ENCODE results near the gene HPSE2. TPM values are rescaled to one million over a fixed set of nuclear protein-coding genes. Genes with fewer than 3 reads are reported as not detected.

The HPSE2 gene
- total RNA-seq, 2 experiments from 2014 or later = not detected

DNA sequence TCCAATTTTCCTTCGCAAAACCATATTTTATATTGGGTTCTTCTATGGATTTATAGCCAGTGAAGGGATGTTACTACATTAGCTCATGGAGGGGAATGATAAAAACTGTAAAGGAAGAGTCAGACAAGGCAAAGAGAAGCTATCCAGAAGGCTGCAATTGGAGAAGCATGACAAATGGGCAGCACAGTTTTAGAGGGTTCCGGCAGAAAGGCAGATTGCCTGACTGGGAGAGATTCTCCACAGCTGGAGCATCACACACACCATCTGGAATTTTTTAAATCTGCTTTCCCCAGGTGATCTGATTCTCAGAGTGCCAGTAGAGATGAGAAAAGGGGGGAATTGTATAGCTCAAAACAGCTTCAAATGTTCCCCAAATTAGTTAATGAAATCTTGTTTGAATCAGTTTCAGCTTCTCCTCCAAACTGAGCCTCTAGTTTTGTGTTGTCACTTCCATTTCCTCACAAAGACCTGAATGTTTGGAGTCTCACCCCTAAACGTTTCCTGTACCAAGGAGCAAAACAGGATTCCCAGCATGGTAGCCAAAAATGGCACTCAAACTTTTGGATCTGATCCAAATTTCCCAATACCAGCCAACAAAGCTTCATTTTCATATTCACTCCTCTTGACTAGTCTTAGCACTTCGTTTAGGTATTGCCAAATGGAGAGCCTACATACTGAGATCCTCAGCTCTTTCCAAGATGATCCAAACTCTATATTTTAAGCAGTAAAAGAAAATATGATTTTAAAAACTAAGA is 177.5 kb downstream of the HPSE2 start:
- ATAC-seq (no peak), DNase-seq (no peak)

DNA sequence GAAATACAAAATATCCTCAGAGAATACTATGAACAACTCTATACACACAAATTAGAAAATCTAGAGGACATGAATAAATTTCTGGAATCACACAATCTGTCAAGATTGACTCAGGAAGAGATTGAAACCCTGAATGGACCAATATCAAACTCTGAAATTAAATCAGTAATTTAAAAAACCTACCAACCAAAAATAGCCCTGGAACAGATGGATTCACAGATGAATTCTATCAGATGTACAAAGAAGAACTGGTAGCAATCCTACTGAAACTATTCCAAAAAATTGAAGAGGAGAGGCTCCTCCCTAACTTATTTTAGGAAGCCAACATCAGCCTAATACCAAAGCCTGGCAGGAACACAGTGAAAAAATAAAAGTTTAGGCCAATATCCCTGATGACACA is 190.0 kb downstream of the HPSE2 start:
- no peak for ATAC-seq
- no peaks in the 10 kb centered on the region for H3K4me1 Mint-ChIP-seq (ENCODE audit: low read depth)
- no peak for DNase-seq
- no peaks in the 10 kb centered on the region for H3K27me3 Mint-ChIP-seq (ENCODE audit: low read depth)
- no peak overlapping the region for H3K27ac Mint-ChIP-seq
- no peaks in the 10 kb centered on the region for H3K9me3 Mint-ChIP-seq (ENCODE audit: insufficient read depth)
- CTCF ChIA-PET = no interaction called here
- POLR2A ChIA-PET = no interaction called here
- no peak overlapping the region for H3K4me3 Mint-ChIP-seq
- no peaks in the 10 kb centered on the region for H3K36me3 Mint-ChIP-seq (ENCODE audit: low read depth)

More for the DNA sequence above, 177.5 kb downstream of the HPSE2 start:
- no peaks in the 10 kb centered on the region for H3K36me3 Mint-ChIP-seq (ENCODE audit: low read depth)
- ChIA-PET CTCF (interaction anchor here (1.2 kb wide), 1 partner anchor 11 kb away, joined by 5 read pairs; no protein-coding TSS in a partner anchor), POLR2A (no interaction called here)
- no peak overlapping the region for H3K4me3 Mint-ChIP-seq
- no peaks in the 10 kb centered on the region for H3K27me3 Mint-ChIP-seq (ENCODE audit: low read depth)
- H3K4me1 Mint-ChIP-seq (ENCODE audit: low read depth) = no peaks in the 10 kb centered on the region
- H3K9me3 Mint-ChIP-seq (ENCODE audit: insufficient read depth) = no peaks in the 10 kb centered on the region
- H3K27ac Mint-ChIP-seq = no peak overlapping the region

DNA sequence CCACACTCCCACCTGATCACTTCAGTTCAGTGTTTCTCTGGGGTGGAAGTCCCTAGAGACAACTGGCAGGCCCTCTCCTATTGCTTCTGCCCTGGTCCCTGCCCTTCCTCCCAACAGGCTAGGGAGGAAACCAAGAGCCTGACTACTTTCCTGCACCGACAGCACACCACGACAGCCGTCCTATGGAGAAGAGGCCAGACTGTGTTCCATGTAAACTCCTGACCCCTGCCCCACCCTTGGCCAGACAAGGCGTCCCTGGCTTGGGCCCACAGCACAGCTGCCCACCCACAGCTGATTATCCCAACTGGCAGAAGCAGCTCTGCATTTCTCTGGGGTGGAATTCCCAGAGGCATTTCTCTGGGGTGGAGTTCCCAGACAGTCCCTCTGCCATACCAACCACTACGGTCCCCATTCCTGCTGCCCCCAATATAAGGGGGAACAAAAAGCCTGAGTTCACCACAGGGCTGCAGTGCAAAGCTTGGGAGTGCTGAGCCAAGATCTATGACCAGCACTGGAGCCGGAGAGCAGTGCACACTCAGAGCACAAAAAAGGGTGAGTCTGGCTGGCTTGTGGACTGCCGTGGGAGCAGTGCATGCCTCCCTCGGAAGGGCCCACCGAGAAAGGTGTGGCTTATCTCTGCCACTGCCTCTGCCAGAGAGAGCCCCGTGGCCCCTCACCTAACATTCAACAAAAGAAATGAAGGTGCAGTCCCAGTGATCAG is 193.4 kb downstream of the HPSE2 start:
- Mint-ChIP-seq H3K4me3 (no peak overlapping the region), H3K36me3 (ENCODE audit: low read depth) (no peaks in the 10 kb centered on the region), H3K9me3 (ENCODE audit: insufficient read depth) (no peaks in the 10 kb centered on the region), H3K27me3 (ENCODE audit: low read depth) (no peaks in the 10 kb centered on the region), H3K27ac (no peak overlapping the region), H3K4me1 (ENCODE audit: low read depth) (no peaks in the 10 kb centered on the region)
- ChIA-PET POLR2A (no interaction called here), CTCF (interaction anchor here (0.5 to 2.4 kb wide), 2 partner anchors 205 to 575 kb away, joined by 3 to 8 read pairs; no protein-coding TSS in a partner anchor)
- ATAC-seq (no peak), DNase-seq (no peak)

DNA sequence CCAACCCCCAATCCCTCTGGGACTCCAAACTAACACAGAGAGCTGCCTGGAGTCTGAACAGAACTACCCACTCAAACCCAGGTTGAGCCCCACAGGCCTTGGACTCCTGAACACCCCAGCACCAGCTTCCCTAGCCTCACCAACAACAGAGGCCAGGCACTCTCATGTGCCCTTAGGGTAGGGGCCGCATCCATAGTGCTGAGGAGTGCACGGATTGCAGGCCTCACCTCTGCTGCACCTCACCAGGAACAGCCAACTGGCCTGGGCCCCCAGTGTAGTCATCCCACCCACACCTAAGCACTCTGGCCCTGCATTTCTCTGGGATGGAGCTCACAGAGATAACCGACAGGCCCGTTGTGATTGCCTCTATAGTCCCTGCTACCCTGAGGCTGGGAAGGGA is 194.2 kb downstream of the HPSE2 start:
- ATAC-seq (no peak), DNase-seq (no peak)
- H3K9me3 Mint-ChIP-seq (ENCODE audit: insufficient read depth) = no peaks in the 10 kb centered on the region
- ChIA-PET POLR2A (no interaction called here), CTCF (no interaction called here)
- no peaks in the 10 kb centered on the region for H3K27me3 Mint-ChIP-seq (ENCODE audit: low read depth)
- H3K36me3 Mint-ChIP-seq (ENCODE audit: low read depth) = no peaks in the 10 kb centered on the region
- no peaks in the 10 kb centered on the region for H3K4me1 Mint-ChIP-seq (ENCODE audit: low read depth)
- no peak overlapping the region for H3K4me3 Mint-ChIP-seq
- no peak overlapping the region for H3K27ac Mint-ChIP-seq

DNA sequence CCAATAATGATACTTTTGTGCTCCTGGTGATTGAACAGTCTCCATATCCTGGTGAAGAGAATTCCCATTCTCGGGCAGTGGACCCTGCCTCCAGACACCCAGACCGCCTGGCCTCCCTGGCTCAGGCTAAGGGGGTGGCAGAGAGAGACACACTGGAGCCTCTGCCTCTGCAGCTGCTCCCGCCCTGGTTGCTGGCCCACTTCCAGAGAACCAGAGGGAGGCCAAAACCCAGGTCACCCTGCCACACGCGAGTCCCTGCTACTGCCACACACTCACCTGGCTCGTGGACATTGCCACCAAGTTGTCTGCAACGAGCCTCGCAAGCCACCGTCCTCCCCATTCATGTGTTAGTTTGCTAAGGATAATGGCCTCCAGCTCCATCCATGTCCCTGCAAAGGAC is 221.8 kb downstream of the HPSE2 start:
- ChIA-PET POLR2A (no interaction called here), CTCF (no interaction called here)
- H3K27ac Mint-ChIP-seq = no peak overlapping the region
- no peaks in the 10 kb centered on the region for H3K4me1 Mint-ChIP-seq (ENCODE audit: low read depth)
- ATAC-seq = no peak
- DNase-seq = no peak
- no peaks in the 10 kb centered on the region for H3K36me3 Mint-ChIP-seq (ENCODE audit: low read depth)
- no peak overlapping the region for H3K4me3 Mint-ChIP-seq
- no peaks in the 10 kb centered on the region for H3K9me3 Mint-ChIP-seq (ENCODE audit: insufficient read depth)
- no peaks in the 10 kb centered on the region for H3K27me3 Mint-ChIP-seq (ENCODE audit: low read depth)

DNA sequence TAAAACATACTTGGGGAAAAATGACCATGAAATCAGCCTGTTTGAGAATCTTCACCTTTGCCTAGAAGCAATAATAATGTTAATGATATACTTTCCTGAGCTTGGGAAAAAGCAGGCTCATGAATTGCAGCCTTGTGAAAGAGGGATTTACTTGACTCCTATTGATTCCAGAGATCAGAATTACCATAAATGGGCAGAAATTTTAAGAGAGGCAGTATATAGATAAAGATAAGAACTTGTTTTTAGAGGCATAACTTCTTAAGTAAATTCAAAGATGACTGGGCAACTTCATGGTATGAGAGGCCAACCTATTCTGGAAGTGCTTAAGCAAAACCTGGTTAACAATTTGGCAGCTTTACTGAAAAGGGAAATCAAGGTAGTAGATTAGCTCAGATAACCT is 225.4 kb downstream of the HPSE2 start:
- ATAC-seq = no peak

DNA sequence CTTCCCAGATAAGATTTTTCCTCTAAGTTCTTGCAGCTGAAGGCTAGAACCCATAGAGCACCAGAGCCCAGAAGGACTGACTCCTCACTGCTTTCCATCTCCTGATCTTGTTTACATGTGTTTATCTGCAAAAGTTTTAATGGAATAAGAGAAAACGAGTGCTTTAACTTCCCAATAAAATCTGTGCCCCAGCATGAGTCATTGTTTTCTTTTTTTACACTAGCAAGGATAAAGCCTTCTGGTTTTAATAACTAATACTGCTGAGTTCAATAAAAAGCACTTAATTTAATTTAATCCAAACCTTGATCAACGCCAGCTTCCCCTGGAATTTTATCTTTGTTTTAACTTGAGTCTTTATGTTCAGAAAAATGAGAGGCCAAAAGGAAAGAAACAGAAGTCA is 227.6 kb downstream of the HPSE2 start:
- Mint-ChIP-seq H3K9me3 (ENCODE audit: insufficient read depth) (peaks cover 20% of the 10 kb centered on the region), H3K27me3 (ENCODE audit: low read depth) (no peaks in the 10 kb centered on the region), H3K4me1 (ENCODE audit: low read depth) (no peaks in the 10 kb centered on the region), H3K4me3 (no peak overlapping the region), H3K27ac (no peak overlapping the region), H3K36me3 (ENCODE audit: low read depth) (no peaks in the 10 kb centered on the region)
- CTCF ChIA-PET = no interaction called here
- no peak for ATAC-seq
- POLR2A ChIA-PET = no interaction called here
- DNase-seq = no peak

More for the DNA sequence above, 225.4 kb downstream of the HPSE2 start:
- Mint-ChIP-seq H3K27me3 (ENCODE audit: low read depth) (no peaks in the 10 kb centered on the region), H3K27ac (no peak overlapping the region), H3K4me1 (ENCODE audit: low read depth) (no peaks in the 10 kb centered on the region), H3K4me3 (no peak overlapping the region), H3K36me3 (ENCODE audit: low read depth) (no peaks in the 10 kb centered on the region), H3K9me3 (ENCODE audit: insufficient read depth) (peaks cover 9% of the 10 kb centered on the region)
- no peak for DNase-seq
- ChIA-PET POLR2A (no interaction called here), CTCF (no interaction called here)

DNA sequence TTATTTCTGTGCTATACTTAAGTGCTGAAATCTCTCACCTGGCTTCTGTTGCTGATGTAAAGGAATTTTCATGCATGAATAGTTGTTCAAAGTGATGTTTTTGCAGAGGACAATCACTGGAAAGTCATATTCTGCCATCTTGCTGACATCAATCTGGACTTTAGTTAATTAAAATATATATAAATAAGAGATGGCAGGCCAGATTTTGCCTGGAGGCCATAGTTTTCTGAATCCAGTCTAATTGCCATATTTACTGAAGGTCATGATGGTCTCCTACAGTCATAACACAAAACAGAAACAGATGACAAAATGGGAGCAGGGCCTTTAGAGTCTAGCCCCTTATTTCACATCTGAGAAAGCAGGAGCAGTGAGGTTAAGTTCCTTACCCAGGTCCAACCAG is 228.2 kb downstream of the HPSE2 start:
- ATAC-seq = no peak
- CTCF ChIA-PET = no interaction called here

DNA sequence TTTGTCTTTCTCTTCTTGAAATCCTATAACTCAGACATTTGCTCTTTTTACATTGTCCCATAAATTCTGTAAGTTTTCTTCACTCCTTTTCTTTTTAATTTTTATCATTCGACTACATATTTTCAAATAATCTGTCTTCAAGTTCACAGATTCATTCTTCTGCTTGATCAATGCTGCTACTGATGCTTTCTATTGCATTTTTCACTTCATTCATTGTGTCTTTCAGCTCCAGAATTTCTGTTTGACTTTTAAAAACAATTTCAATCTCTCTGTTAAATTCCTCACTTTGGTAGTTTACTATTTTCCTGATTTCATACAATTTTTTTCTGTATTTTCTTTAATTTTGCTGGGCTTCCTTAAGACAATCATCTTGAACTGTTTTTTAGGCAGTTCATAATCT is 230.4 kb downstream of the HPSE2 start:
- no peak overlapping the region for H3K4me3 Mint-ChIP-seq
- peaks cover 20% of the 10 kb centered on the region for H3K9me3 Mint-ChIP-seq (ENCODE audit: insufficient read depth)
- CTCF ChIA-PET = no interaction called here
- H3K4me1 Mint-ChIP-seq (ENCODE audit: low read depth) = no peaks in the 10 kb centered on the region
- no peaks in the 10 kb centered on the region for H3K36me3 Mint-ChIP-seq (ENCODE audit: low read depth)
- POLR2A ChIA-PET = no interaction called here
- no peak overlapping the region for H3K27ac Mint-ChIP-seq
- ATAC-seq = no peak
- no peaks in the 10 kb centered on the region for H3K27me3 Mint-ChIP-seq (ENCODE audit: low read depth)
- no peak for DNase-seq

More for the DNA sequence above, 228.2 kb downstream of the HPSE2 start:
- peaks cover 20% of the 10 kb centered on the region for H3K9me3 Mint-ChIP-seq (ENCODE audit: insufficient read depth)
- no peak for DNase-seq
- H3K4me1 Mint-ChIP-seq (ENCODE audit: low read depth) = no peaks in the 10 kb centered on the region
- no peak overlapping the region for H3K4me3 Mint-ChIP-seq
- no peak overlapping the region for H3K27ac Mint-ChIP-seq
- H3K27me3 Mint-ChIP-seq (ENCODE audit: low read depth) = no peaks in the 10 kb centered on the region
- POLR2A ChIA-PET = no interaction called here
- H3K36me3 Mint-ChIP-seq (ENCODE audit: low read depth) = no peaks in the 10 kb centered on the region

DNA sequence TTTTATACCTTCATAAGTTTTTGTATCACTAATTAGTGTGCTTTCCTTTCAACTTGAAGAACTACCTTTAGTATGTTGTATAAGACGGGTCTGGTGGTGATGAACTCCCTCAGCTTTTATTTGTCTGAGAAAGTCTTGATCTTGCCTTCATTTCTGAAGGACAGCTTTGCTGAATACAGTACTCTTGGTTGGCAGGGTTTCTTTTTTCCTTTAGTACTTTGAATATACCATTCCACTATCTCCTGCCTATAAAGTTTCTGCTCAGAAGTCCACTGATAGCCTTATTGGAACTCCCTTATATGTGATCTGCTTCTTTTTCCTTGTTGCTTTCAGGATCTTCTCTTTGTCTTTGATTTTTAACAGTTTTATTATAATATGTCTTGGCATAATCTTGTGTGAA is 230.9 kb downstream of the HPSE2 start:
- no peak overlapping the region for H3K27ac Mint-ChIP-seq
- H3K4me3 Mint-ChIP-seq = no peak overlapping the region
- DNase-seq (no peak), ATAC-seq (no peak)
- no peaks in the 10 kb centered on the region for H3K36me3 Mint-ChIP-seq (ENCODE audit: low read depth)
- H3K4me1 Mint-ChIP-seq (ENCODE audit: low read depth) = no peaks in the 10 kb centered on the region
- ChIA-PET POLR2A (no interaction called here), CTCF (no interaction called here)
- H3K9me3 Mint-ChIP-seq (ENCODE audit: insufficient read depth) = peaks cover 20% of the 10 kb centered on the region
- H3K27me3 Mint-ChIP-seq (ENCODE audit: low read depth) = no peaks in the 10 kb centered on the region

DNA sequence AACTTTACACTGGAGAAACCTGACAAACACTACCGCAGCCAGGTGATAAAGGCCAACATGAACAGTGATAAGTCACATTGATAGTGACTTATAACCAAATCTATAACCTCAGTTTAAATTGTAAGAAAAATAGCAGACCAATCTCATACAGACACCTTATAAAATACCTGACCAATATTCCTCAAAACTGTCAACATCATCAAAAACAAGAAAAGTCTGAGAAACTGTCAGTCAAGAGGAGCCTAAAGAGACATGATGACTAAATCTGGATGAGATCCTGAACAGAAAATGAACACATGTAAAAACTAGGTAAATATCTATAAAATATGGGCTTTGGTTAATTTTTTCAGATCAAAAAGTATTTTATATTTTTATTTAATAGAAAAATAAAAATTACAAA is 233.3 kb downstream of the HPSE2 start:
- ATAC-seq (no peak), DNase-seq (no peak)
- no peak overlapping the region for H3K27ac Mint-ChIP-seq
- ChIA-PET CTCF (no interaction called here), POLR2A (no interaction called here)
- H3K27me3 Mint-ChIP-seq (ENCODE audit: low read depth) = no peaks in the 10 kb centered on the region
- H3K36me3 Mint-ChIP-seq (ENCODE audit: low read depth) = no peaks in the 10 kb centered on the region
- H3K9me3 Mint-ChIP-seq (ENCODE audit: insufficient read depth) = peaks cover 20% of the 10 kb centered on the region
- H3K4me3 Mint-ChIP-seq = no peak overlapping the region
- H3K4me1 Mint-ChIP-seq (ENCODE audit: low read depth) = no peaks in the 10 kb centered on the region

DNA sequence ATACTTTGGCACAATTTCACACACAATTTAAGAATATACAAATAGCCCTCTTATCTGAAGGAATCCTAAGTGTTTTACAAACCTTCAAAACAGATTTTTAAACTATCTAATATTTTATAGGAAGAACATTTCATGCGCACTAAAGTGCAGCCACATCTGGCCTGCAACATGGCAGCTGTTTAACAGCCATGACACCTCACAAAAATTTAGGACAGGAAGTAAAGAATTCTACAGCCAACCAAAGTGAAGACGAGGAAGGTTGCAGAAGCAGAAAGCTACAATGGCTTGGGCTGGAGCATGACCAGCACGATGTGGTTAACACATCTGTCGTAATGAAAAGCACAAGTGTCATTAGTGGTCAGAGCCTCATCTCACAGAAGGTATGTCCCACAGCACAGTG is 238.1 kb downstream of the HPSE2 start:
- H3K4me3 Mint-ChIP-seq = no peak overlapping the region
- ATAC-seq = no peak
- H3K4me1 Mint-ChIP-seq (ENCODE audit: low read depth) = no peaks in the 10 kb centered on the region
- DNase-seq = no peak
- H3K9me3 Mint-ChIP-seq (ENCODE audit: insufficient read depth) = no peaks in the 10 kb centered on the region
- no peaks in the 10 kb centered on the region for H3K27me3 Mint-ChIP-seq (ENCODE audit: low read depth)
- no peak overlapping the region for H3K27ac Mint-ChIP-seq
- CTCF ChIA-PET = no interaction called here
- POLR2A ChIA-PET = no interaction called here
- H3K36me3 Mint-ChIP-seq (ENCODE audit: low read depth) = no peaks in the 10 kb centered on the region

Measured in activated CD8-positive, alpha-beta T cell treated with anti-CD3 and anti-CD28 coated beads, Interleukin-2, amount 10 ng/mL, durations not matched to agents 7 days and 5 days (primary cell).